OCI-LY1 (cell line): Measurements from ENCODE around the gene HTT.

Experiments
- EZH2 ChIP-seq: fragments of 200-600 bp; sonication (generic), shearing (Covaris generic); IDR thresholded peaks from 2 replicates; pipeline ENCODE4 v1.8.0; 2017; ENCODE audit warnings: borderline replicate concordance, mixed run types, mild to moderate bottlenecking, antibody characterized with exemption, low read length, moderate library complexity, mixed read lengths
- TF ChIP-seq, protein P1 (sequence below): fragments of 200-600 bp; sonication (generic), shearing (Covaris generic); IDR thresholded peaks from 2 replicates; pipeline ENCODE4 v1.5.1; 2017; ENCODE audit warnings: mild to moderate bottlenecking, antibody characterized with exemption, low read length, moderate library complexity, mixed read lengths

DNA sequence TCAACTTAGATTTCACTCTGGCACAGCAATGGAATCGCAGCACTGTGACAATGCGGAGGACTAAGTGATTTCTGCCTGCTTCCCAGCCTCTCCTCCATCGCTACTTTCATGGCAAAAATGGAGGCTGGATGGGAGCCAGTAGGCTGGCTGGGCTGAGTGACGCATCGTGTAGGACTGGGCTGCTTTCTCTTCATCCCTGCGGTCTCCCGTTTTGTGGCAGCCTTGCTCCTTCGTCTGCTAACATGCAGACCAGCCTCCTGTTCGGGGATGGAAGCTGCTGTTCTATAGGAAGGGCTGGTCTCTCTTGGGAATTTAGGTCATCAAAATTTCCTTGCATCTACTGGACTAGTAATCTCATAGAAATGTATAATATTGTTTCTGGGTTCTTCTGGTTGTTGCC, 202.5 kb downstream of the HTT start:
- TF ChIP-seq, protein P1, sequence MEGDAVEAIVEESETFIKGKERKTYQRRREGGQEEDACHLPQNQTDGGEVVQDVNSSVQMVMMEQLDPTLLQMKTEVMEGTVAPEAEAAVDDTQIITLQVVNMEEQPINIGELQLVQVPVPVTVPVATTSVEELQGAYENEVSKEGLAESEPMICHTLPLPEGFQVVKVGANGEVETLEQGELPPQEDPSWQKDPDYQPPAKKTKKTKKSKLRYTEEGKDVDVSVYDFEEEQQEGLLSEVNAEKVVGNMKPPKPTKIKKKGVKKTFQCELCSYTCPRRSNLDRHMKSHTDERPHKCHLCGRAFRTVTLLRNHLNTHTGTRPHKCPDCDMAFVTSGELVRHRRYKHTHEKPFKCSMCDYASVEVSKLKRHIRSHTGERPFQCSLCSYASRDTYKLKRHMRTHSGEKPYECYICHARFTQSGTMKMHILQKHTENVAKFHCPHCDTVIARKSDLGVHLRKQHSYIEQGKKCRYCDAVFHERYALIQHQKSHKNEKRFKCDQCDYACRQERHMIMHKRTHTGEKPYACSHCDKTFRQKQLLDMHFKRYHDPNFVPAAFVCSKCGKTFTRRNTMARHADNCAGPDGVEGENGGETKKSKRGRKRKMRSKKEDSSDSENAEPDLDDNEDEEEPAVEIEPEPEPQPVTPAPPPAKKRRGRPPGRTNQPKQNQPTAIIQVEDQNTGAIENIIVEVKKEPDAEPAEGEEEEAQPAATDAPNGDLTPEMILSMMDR, result no peak
- TF ChIP-seq EZH2, result no peak
